ENCODE data around the gene CCDC112. TPM values are rescaled to one million over a fixed set of nuclear protein-coding genes. Genes with fewer than 3 reads are reported as not detected.

The CCDC112 gene
- total and polyA plus RNA-seq, 2 donors from 2014 or later, result 3.8 to 6.5 TPM

- Histone ChIP-seq H3K4me1 (ENCODE audit: control insufficient read depth in 2 of 3, insufficient read depth in 2 of 3, low read depth in 1 of 3, low read length in 3 of 3) (no peaks in the 10 kb centered on the region), H3K27me3 (ENCODE audit: control insufficient read depth, insufficient read depth, low read length) (no peaks in the 10 kb centered on the region), H3K9me3 (ENCODE audit: control insufficient read depth in 2 of 3, insufficient read depth in 1 of 3, low read length in 3 of 3) (no peaks in the 10 kb centered on the region), H3K27ac (ENCODE audit: low read depth in 2 of 2, low read length in 2 of 2) (no peak overlapping the region), H3K36me3 (ENCODE audit: control insufficient read depth in 2 of 3, insufficient read depth in 3 of 3, low read length in 3 of 3) (no peaks in the 10 kb centered on the region), H3K9ac (ENCODE audit: low read length in 3 of 3) (no peak overlapping the region), H3K4me3 (ENCODE audit: low read length in 3 of 3) (no peak overlapping the region)
- no peak for TF ChIP-seq CTCF (IDR thresholded peaks at IDR 0.05; ENCODE audit: borderline replicate concordance, extremely low read depth, insufficient read depth)
- intact Hi-C loops (cut with DNase I), result no loop called here
- FAIRE-seq, result no peak
- no peak for DNase-seq
These were observed 24.1 kb upstream of the CCDC112 start for GRCh38 chr5:115320515-115320914.

GRCh38 chr5:115320006-115320405, 23.6 kb upstream of the CCDC112 start:
- no peak overlapping the region for H3K4me3 ChIP-seq (ENCODE audit: low read length in 3 of 3)
- no peak overlapping the region for H3K27ac ChIP-seq (ENCODE audit: low read depth in 2 of 2, low read length in 2 of 2)
- no peak for TF ChIP-seq CTCF (IDR thresholded peaks at IDR 0.05; ENCODE audit: borderline replicate concordance, extremely low read depth, insufficient read depth)
- H3K36me3 ChIP-seq (ENCODE audit: control insufficient read depth in 2 of 3, insufficient read depth in 3 of 3, low read length in 3 of 3), result no peaks in the 10 kb centered on the region
- H3K9me3 ChIP-seq (ENCODE audit: control insufficient read depth in 2 of 3, insufficient read depth in 1 of 3, low read length in 3 of 3), result no peaks in the 10 kb centered on the region
- DNase-seq, result no peak
- H3K9ac ChIP-seq (ENCODE audit: low read length in 3 of 3), result no peak overlapping the region
- H3K27me3 ChIP-seq (ENCODE audit: control insufficient read depth, insufficient read depth, low read length), result no peaks in the 10 kb centered on the region
- FAIRE-seq, result no peak
- intact Hi-C loops (cut with DNase I), result no loop called here
- H3K4me1 ChIP-seq (ENCODE audit: control insufficient read depth in 2 of 3, insufficient read depth in 2 of 3, low read depth in 1 of 3, low read length in 3 of 3), result no peaks in the 10 kb centered on the region

- H3K27ac ChIP-seq (ENCODE audit: low read depth in 2 of 2, low read length in 2 of 2), result no peak overlapping the region
- H3K9ac ChIP-seq (ENCODE audit: low read length in 3 of 3), result no peak overlapping the region
- DNase-seq (no peak), FAIRE-seq (no peak)
- intact Hi-C loops (cut with DNase I), result no loop called here
- H3K4me3 ChIP-seq (ENCODE audit: low read length in 3 of 3), result no peak overlapping the region
- no peaks in the 10 kb centered on the region for H3K36me3 ChIP-seq (ENCODE audit: control insufficient read depth in 2 of 3, insufficient read depth in 3 of 3, low read length in 3 of 3)
- no peaks in the 10 kb centered on the region for H3K27me3 ChIP-seq (ENCODE audit: control insufficient read depth, insufficient read depth, low read length)
- TF ChIP-seq CTCF (IDR thresholded peaks at IDR 0.05; ENCODE audit: borderline replicate concordance, extremely low read depth, insufficient read depth), result no peak
- H3K4me1 ChIP-seq (ENCODE audit: control insufficient read depth in 2 of 3, insufficient read depth in 2 of 3, low read depth in 1 of 3, low read length in 3 of 3), result no peaks in the 10 kb centered on the region
- no peaks in the 10 kb centered on the region for H3K9me3 ChIP-seq (ENCODE audit: control insufficient read depth in 2 of 3, insufficient read depth in 1 of 3, low read length in 3 of 3)
These were observed 22.6 kb upstream of the CCDC112 start for GRCh38 chr5:115319007-115319406.

- H3K9me3 ChIP-seq (ENCODE audit: control insufficient read depth in 2 of 3, insufficient read depth in 1 of 3, low read length in 3 of 3), result no peaks in the 10 kb centered on the region
- FAIRE-seq, result no peak
- intact Hi-C loops (cut with DNase I), result no loop called here
These were observed 21.3 kb upstream of the CCDC112 start for GRCh38 chr5:115317736-115318135.

More at GRCh38 chr5:115317736-115318135, 21.3 kb upstream of the CCDC112 start:
- Histone ChIP-seq H3K27me3 (ENCODE audit: control insufficient read depth, insufficient read depth, low read length) (no peaks in the 10 kb centered on the region), H3K36me3 (ENCODE audit: control insufficient read depth in 2 of 3, insufficient read depth in 3 of 3, low read length in 3 of 3) (no peaks in the 10 kb centered on the region), H3K27ac (ENCODE audit: low read depth in 2 of 2, low read length in 2 of 2) (no peak overlapping the region), H3K4me3 (ENCODE audit: low read length in 3 of 3) (no peak overlapping the region), H3K4me1 (ENCODE audit: control insufficient read depth in 2 of 3, insufficient read depth in 2 of 3, low read depth in 1 of 3, low read length in 3 of 3) (no peaks in the 10 kb centered on the region), H3K9ac (ENCODE audit: low read length in 3 of 3) (no peak overlapping the region)
- DNase-seq, result peak in 2 of 5 donors; percentile 32 to 52
- no peak for TF ChIP-seq CTCF (IDR thresholded peaks at IDR 0.05; ENCODE audit: borderline replicate concordance, extremely low read depth, insufficient read depth)

Measured in kidney (tissue), 14 donors.